Camera-type eye (tissue), 1 donor: ENCODE data around the gene ARHGEF33. TPM values are rescaled to one million over a fixed set of nuclear protein-coding genes. Genes with fewer than 3 reads are reported as not detected.

Experiments used
- total RNA-seq: library from RNA; depleted of rRNA; stranded (reverse); fragments of >200 nt; gene quantifications from one replicate; pipeline ENCODE4 v1.2.3, GENCODE V29; 2014

ARHGEF33 gene
- 3.7 TPM for total RNA-seq

DNA sequence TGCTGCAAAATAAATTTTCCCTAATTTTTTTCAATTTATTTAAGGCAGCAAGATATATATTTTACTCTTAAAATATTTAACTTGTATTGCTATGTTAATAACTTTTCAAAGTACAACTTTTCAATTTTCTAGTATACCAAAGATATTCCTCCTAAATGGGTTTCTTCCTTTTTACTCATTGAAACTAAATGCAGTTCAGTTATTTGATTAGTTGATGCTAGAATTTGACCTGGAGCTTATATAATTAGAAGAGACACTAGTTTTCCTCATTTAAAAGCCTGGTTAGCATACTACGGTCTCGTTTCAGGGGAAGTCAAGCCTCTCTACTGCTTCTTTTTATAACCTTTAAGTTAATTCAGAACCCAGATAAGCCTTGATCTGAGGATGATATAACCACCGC, at the start of gene ARHGEF33:
Gene ARHGEF33, plus strand, starts transcription at position 301 of the 400 bp plus-strand sequence. CDS start 29,573 bp downstream, outside the sequence.

DNA sequence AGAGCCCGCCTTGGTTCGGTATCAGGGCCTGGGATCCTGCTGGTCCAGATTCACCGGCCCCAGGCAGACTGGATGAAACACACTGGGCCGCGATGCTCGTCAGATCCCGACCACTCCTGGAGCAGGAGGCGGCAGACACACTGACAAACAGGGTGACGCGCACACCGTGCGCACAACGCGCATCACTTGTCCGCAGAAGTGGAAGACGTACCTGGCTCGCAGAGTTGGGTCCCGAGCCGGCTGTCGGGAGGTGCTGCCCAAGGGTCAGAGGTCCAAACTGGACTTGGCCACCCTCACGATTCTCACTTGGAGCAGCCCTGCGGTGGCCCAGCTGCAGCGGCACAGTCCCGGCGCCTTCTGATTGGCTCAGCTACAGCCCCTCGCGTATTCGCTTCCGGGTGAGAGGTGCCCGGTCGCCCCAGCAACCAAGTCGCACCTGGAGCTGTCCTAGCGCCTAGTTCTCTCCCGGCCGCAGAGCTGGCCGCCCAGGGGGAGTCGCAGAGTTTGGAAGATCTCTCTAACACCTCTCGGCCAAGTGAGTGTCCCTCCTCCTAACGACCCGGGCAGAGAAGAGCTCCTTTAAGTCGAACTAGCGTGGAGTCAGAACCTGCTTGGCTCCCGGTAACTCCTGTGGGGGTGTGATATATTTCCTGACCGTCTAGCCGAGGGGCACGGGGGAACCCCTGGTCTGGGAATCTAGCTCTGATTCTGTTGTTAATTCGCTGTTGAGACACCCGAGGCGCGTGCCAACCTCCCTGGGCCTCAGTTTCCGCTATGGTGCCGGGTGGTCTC, 13.9 kb upstream of the ARHGEF33 start, which contains the start of the genes DHX57 and MORN2:
Gene DHX57, minus strand, starts transcription at position 359 of the 792 bp plus-strand sequence. CDS start 7,529 bp downstream, outside the sequence.
Gene MORN2, plus strand, starts transcription at position 401 of the 792 bp plus-strand sequence.

Other genes starting within 250 kb of the ARHGEF33 start
- gene GALM, start 223.8 kb upstream of the ARHGEF33 start, total RNA-seq = 20.2 TPM
- gene SRSF7, start 138.5 kb upstream of the ARHGEF33 start, total RNA-seq = 159 TPM
- gene GEMIN6, start 111.7 kb upstream of the ARHGEF33 start, total RNA-seq = 8.6 TPM
- 40.8 TPM for gene DHX57, start 13.9 kb upstream of the ARHGEF33 start, total RNA-seq
- gene MORN2, start 13.9 kb upstream of the ARHGEF33 start, total RNA-seq = 17.5 TPM
- gene SOS1, start 231.2 kb downstream of the ARHGEF33 start, total RNA-seq = 73.2 TPM